ENCODE measurements around the gene HSPB7. TPM values are rescaled to one million over a fixed set of nuclear protein-coding genes. Genes with fewer than 3 reads are reported as not detected.

The HSPB7 gene
- total and polyA plus RNA-seq, 4 donors, result 0.28 to 1.4 (median 0.35) TPM

DNA sequence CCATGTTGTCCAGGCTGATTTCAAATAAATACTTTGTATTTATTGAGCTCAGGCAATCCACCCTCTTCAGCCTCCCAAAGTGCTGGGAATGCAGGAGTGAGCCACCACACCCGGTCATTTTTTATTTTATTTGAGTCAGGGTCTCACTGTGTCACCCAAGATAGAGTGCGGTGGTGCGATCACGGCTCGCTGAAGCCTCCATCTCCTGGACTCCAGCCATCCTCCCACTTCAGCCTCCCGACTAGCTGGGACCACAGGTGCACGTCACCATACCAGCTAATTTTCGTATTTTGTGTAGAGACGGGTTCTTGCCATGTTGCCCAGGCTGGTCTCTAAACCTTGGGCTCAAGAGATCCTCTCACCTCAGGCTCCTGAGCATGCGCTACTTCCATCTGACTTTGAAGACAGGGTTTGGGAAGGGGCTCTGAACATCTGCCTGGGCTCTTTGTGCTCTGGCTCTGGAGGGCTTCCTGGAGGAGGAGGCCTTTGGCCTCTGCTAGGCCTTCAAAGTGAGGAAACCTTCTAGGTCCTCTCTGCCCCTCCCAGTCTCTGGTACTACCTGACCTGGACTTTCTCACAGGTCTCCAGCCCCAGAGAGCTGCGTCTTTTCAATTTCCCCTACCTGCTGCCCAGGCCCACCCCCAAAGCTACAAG lies 5.8 kb downstream of the HSPB7 start:
- TF ChIP-seq SP1 (IDR thresholded peaks at IDR 0.05) (no peak), EGR1 (IDR thresholded peaks at IDR 0.05; ENCODE audit: low read depth in 2 of 2) (no peak), FOXA2 (IDR thresholded peaks at IDR 0.05) (no peak), JUND (IDR thresholded peaks at IDR 0.05) (no peak), GABPA (IDR thresholded peaks at IDR 0.05 in 1 of 2, conservative IDR thresholded peaks at IDR 0.05 in 1 of 2) (no peak)
- TF ChIP-seq, protein P1, sequence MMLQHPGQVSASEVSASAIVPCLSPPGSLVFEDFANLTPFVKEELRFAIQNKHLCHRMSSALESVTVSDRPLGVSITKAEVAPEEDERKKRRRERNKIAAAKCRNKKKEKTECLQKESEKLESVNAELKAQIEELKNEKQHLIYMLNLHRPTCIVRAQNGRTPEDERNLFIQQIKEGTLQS (IDR thresholded peaks at IDR 0.05), result no peak
- TF ChIP-seq, protein P2, sequence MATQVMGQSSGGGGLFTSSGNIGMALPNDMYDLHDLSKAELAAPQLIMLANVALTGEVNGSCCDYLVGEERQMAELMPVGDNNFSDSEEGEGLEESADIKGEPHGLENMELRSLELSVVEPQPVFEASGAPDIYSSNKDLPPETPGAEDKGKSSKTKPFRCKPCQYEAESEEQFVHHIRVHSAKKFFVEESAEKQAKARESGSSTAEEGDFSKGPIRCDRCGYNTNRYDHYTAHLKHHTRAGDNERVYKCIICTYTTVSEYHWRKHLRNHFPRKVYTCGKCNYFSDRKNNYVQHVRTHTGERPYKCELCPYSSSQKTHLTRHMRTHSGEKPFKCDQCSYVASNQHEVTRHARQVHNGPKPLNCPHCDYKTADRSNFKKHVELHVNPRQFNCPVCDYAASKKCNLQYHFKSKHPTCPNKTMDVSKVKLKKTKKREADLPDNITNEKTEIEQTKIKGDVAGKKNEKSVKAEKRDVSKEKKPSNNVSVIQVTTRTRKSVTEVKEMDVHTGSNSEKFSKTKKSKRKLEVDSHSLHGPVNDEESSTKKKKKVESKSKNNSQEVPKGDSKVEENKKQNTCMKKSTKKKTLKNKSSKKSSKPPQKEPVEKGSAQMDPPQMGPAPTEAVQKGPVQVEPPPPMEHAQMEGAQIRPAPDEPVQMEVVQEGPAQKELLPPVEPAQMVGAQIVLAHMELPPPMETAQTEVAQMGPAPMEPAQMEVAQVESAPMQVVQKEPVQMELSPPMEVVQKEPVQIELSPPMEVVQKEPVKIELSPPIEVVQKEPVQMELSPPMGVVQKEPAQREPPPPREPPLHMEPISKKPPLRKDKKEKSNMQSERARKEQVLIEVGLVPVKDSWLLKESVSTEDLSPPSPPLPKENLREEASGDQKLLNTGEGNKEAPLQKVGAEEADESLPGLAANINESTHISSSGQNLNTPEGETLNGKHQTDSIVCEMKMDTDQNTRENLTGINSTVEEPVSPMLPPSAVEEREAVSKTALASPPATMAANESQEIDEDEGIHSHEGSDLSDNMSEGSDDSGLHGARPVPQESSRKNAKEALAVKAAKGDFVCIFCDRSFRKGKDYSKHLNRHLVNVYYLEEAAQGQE (IDR thresholded peaks at IDR 0.05), result no peak
- Histone ChIP-seq H3K27me3 (ENCODE audit: control insufficient read depth in 4 of 4, insufficient read depth in 4 of 4, low read length in 3 of 4) (no peaks in the 10 kb centered on the region), H3K4me3 (ENCODE audit: low read depth in 1 of 3, low read length in 3 of 3) (no peak overlapping the region), H3K27ac (ENCODE audit: low read depth in 1 of 2, low read length in 2 of 2) (no peak overlapping the region), H3K9me3 (ENCODE audit: control insufficient read depth in 4 of 4, low read length in 3 of 4) (no peaks in the 10 kb centered on the region), H3K4me1 (ENCODE audit: control insufficient read depth in 4 of 4, insufficient read depth in 4 of 4, low read length in 3 of 4) (peaks cover 0 to 10% (median 6%) of the 10 kb centered on the region in 4 donors), H3K36me3 (ENCODE audit: control insufficient read depth in 4 of 4, insufficient read depth in 3 of 4, low read depth in 1 of 4, low read length in 3 of 4) (no peaks in the 10 kb centered on the region), H3K9ac (ENCODE audit: low read depth in 1 of 2, low read length in 2 of 2) (no peak overlapping the region)
- 94% methylated on average over 11 of the region's 11 CpGs for WGBS
- no peak for DNase-seq (ENCODE audit: low spot score)

DNA sequence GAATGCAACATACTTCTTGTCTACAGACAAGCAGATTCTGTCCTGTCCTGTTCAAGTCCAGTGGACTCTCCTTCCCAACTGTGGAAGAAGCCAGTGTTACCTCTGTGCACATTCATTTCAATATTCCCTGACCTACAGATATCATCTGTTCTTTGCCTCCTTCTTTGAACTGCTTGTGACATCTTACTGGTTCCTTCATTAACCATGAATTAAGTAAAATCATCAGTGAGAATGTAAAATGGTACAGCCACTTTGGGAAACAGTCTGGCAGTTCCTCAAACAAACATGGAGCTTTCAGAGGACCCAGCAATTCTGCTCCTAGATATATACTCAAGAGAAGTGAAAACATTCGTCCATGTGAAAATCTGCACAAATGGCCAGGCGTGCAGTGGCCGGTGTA lies 7.0 kb downstream of the HSPB7 start:
- WGBS, result 96% methylated on average over 3 of the region's 3 CpGs

More for the DNA sequence above, 7.0 kb downstream of the HSPB7 start:
- H3K27ac ChIP-seq (ENCODE audit: low read depth in 1 of 2, low read length in 2 of 2), result no peak overlapping the region
- TF ChIP-seq, protein P3, sequence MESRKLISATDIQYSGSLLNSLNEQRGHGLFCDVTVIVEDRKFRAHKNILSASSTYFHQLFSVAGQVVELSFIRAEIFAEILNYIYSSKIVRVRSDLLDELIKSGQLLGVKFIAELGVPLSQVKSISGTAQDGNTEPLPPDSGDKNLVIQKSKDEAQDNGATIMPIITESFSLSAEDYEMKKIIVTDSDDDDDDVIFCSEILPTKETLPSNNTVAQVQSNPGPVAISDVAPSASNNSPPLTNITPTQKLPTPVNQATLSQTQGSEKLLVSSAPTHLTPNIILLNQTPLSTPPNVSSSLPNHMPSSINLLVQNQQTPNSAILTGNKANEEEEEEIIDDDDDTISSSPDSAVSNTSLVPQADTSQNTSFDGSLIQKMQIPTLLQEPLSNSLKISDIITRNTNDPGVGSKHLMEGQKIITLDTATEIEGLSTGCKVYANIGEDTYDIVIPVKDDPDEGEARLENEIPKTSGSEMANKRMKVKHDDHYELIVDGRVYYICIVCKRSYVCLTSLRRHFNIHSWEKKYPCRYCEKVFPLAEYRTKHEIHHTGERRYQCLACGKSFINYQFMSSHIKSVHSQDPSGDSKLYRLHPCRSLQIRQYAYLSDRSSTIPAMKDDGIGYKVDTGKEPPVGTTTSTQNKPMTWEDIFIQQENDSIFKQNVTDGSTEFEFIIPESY (IDR thresholded peaks at IDR 0.05), result no peak
- TF ChIP-seq EGR1 (IDR thresholded peaks at IDR 0.05; ENCODE audit: low read depth in 2 of 2) (no peak), HNF4A (conservative IDR thresholded peaks at IDR 0.05) (no peak), TAF1 (conservative IDR thresholded peaks at IDR 0.05) (no peak), SP1 (IDR thresholded peaks at IDR 0.05) (no peak), FOXA2 (IDR thresholded peaks at IDR 0.05) (no peak), HNF4G (IDR thresholded peaks at IDR 0.05) (no peak), YY1 (IDR thresholded peaks at IDR 0.05) (no peak), JUND (IDR thresholded peaks at IDR 0.05) (no peak), RXRA (IDR thresholded peaks at IDR 0.05) (no peak), RAD21 (IDR thresholded peaks at IDR 0.05) (no peak), FOXA1 (IDR thresholded peaks at IDR 0.05) (no peak), GABPA (IDR thresholded peaks at IDR 0.05 in 1 of 2, conservative IDR thresholded peaks at IDR 0.05 in 1 of 2) (no peak), NR2F2 (IDR thresholded peaks at IDR 0.05) (no peak)
- TF ChIP-seq, protein P4, sequence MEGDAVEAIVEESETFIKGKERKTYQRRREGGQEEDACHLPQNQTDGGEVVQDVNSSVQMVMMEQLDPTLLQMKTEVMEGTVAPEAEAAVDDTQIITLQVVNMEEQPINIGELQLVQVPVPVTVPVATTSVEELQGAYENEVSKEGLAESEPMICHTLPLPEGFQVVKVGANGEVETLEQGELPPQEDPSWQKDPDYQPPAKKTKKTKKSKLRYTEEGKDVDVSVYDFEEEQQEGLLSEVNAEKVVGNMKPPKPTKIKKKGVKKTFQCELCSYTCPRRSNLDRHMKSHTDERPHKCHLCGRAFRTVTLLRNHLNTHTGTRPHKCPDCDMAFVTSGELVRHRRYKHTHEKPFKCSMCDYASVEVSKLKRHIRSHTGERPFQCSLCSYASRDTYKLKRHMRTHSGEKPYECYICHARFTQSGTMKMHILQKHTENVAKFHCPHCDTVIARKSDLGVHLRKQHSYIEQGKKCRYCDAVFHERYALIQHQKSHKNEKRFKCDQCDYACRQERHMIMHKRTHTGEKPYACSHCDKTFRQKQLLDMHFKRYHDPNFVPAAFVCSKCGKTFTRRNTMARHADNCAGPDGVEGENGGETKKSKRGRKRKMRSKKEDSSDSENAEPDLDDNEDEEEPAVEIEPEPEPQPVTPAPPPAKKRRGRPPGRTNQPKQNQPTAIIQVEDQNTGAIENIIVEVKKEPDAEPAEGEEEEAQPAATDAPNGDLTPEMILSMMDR (IDR thresholded peaks at IDR 0.05; ENCODE audit: low read depth, low read length, missing input control), result no peak
- TF ChIP-seq, protein P1 (IDR thresholded peaks at IDR 0.05), result no peak
- TF ChIP-seq, protein P2 (IDR thresholded peaks at IDR 0.05), result no peak
- TF ChIP-seq, protein P5, sequence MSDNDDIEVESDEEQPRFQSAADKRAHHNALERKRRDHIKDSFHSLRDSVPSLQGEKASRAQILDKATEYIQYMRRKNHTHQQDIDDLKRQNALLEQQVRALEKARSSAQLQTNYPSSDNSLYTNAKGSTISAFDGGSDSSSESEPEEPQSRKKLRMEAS (IDR thresholded peaks at IDR 0.05), result no peak
- no peak for DNase-seq (ENCODE audit: low spot score)
- no peak overlapping the region for H3K9ac ChIP-seq (ENCODE audit: low read depth in 1 of 2, low read length in 2 of 2)
- H3K9me3 ChIP-seq (ENCODE audit: control insufficient read depth in 4 of 4, low read length in 3 of 4), result no peaks in the 10 kb centered on the region
- H3K4me3 ChIP-seq (ENCODE audit: low read depth in 1 of 3, low read length in 3 of 3), result no peak overlapping the region
- peaks cover 0 to 10% (median 6%) of the 10 kb centered on the region in 4 donors for H3K4me1 ChIP-seq (ENCODE audit: control insufficient read depth in 4 of 4, insufficient read depth in 4 of 4, low read length in 3 of 4)
- H3K27me3 ChIP-seq (ENCODE audit: control insufficient read depth in 4 of 4, insufficient read depth in 4 of 4, low read length in 3 of 4), result no peaks in the 10 kb centered on the region
- H3K36me3 ChIP-seq (ENCODE audit: control insufficient read depth in 4 of 4, insufficient read depth in 3 of 4, low read depth in 1 of 4, low read length in 3 of 4), result no peaks in the 10 kb centered on the region
